Liver (tissue), 9 donors: ENCODE results near the gene ACTN3. TPM values are rescaled to one million over a fixed set of nuclear protein-coding genes. Genes with fewer than 3 reads are reported as not detected.
"Not testable (repeated sequence)": the region's sequence is repeated elsewhere in the genome, so short reads cannot be mapped to it uniquely, and the experiment has no call there.

Experiments used
- DNase-seq: peaks from one replicate; pipeline ENCODE4 v3.0.0-alpha.2; 2017; ENCODE audit warnings: low spot score
- H3K27ac ChIP-seq, 2 donors: one replicate each; pipeline ENCODE4 v1.7.0; 2013; ENCODE audit warnings: inconsistent platforms in 2 of 2, low read length in 2 of 2, control low read depth in 1 of 2, low read depth in 1 of 2, mild to moderate bottlenecking in 1 of 2
- H3K27me3 ChIP-seq, 4 donors: one replicate each; pipeline versions ENCODE4 v1.6.1 to v1.7.0; 2013; ENCODE audit warnings: low read length in 3 of 4, inconsistent platforms in 1 of 4, mild to moderate bottlenecking in 1 of 4, moderate library complexity in 1 of 4; ENCODE audit not compliant: control insufficient read depth in 4 of 4, insufficient read depth in 4 of 4
- H3K36me3 ChIP-seq, 4 donors: one replicate each; pipeline versions ENCODE4 v1.6.1 to v1.7.0; 2013; ENCODE audit warnings: low read length in 3 of 4, mild to moderate bottlenecking in 3 of 4, low read depth in 1 of 4, moderate library complexity in 1 of 4; ENCODE audit not compliant: control insufficient read depth in 4 of 4, insufficient read depth in 3 of 4
- H3K4me1 ChIP-seq, 4 donors: one replicate each; pipeline versions ENCODE4 v1.6.1 to v1.7.0; 2013; ENCODE audit warnings: low read length in 3 of 4, mild to moderate bottlenecking in 3 of 4, moderate library complexity in 1 of 4; ENCODE audit not compliant: control insufficient read depth in 4 of 4, insufficient read depth in 4 of 4
- H3K4me3 ChIP-seq, 3 donors: one replicate each; pipeline versions ENCODE4 v1.6.1 to v1.7.0; 2013; ENCODE audit warnings: low read length in 3 of 3, control low read depth in 1 of 3, low read depth in 1 of 3, mild to moderate bottlenecking in 1 of 3
- H3K9ac ChIP-seq, 2 donors: one replicate each; pipeline ENCODE4 v1.7.0; 2013; ENCODE audit warnings: low read length in 2 of 2, mild to moderate bottlenecking in 2 of 2, moderate library complexity in 2 of 2, control low read depth in 1 of 2, low read depth in 1 of 2
- H3K9me3 ChIP-seq, 4 donors: one replicate each; pipeline versions ENCODE4 v1.6.1 to v1.7.0; 2013; ENCODE audit warnings: low read length in 3 of 4; ENCODE audit not compliant: control insufficient read depth in 4 of 4
- EGR1 ChIP-seq, 2 donors: IDR thresholded peaks; 2 replicates each; pipeline ENCODE4 v1.6.1; 2016 to 2018; ENCODE audit warnings: antibody characterized with exemption in 2 of 2, low read depth in 2 of 2
- FOXA1 ChIP-seq: IDR thresholded peaks from 2 replicates; pipeline ENCODE4 v1.6.1; 2016; ENCODE audit warnings: antibody characterized with exemption
- FOXA2 ChIP-seq: IDR thresholded peaks from 2 replicates; pipeline ENCODE4 v1.6.1; 2016; ENCODE audit warnings: antibody characterized with exemption
- GABPA ChIP-seq, 2 donors: IDR thresholded peaks in 1 of 2; conservative IDR thresholded peaks in 1 of 2; 2 replicates each; pipeline ENCODE4 v1.6.1; 2016; ENCODE audit warnings: antibody characterized with exemption in 2 of 2, mild to moderate bottlenecking in 1 of 2, moderate library complexity in 1 of 2
- HNF4A ChIP-seq, 2 donors: conservative IDR thresholded peaks; 2 replicates each; pipeline ENCODE4 v1.6.1; 2016; ENCODE audit warnings: antibody characterized with exemption in 2 of 2, mild to moderate bottlenecking in 2 of 2
- HNF4G ChIP-seq: IDR thresholded peaks from 2 replicates; pipeline ENCODE4 v1.6.1; 2016; ENCODE audit warnings: antibody characterized with exemption
- JUND ChIP-seq, 2 donors: IDR thresholded peaks; 2 replicates each; pipeline ENCODE4 v1.6.1; 2016; ENCODE audit warnings: antibody characterized with exemption in 2 of 2
- NR2F2 ChIP-seq: IDR thresholded peaks from 2 replicates; pipeline ENCODE4 v1.6.1; 2016; ENCODE audit warnings: antibody characterized with exemption
- RAD21 ChIP-seq, 2 donors: IDR thresholded peaks; 2 replicates each; pipeline ENCODE4 v1.6.1; 2016; ENCODE audit warnings: antibody characterized with exemption in 2 of 2, mild to moderate bottlenecking in 2 of 2
- RXRA ChIP-seq, 2 donors: IDR thresholded peaks; 2 replicates each; pipeline ENCODE4 v1.6.1; 2017 to 2018; ENCODE audit warnings: antibody characterized with exemption in 2 of 2, mild to moderate bottlenecking in 1 of 2
- SP1 ChIP-seq: IDR thresholded peaks from 2 replicates; pipeline ENCODE4 v1.6.1; 2018; ENCODE audit warnings: antibody characterized with exemption, mild to moderate bottlenecking
- TAF1 ChIP-seq: conservative IDR thresholded peaks from 2 replicates; pipeline ENCODE4 v1.6.1; 2016; ENCODE audit warnings: antibody characterized with exemption, mild to moderate bottlenecking
- YY1 ChIP-seq: IDR thresholded peaks from 2 replicates; pipeline ENCODE4 v1.6.1; 2016; ENCODE audit warnings: antibody characterized with exemption, mild to moderate bottlenecking
- WGBS: extraction: QIAGEN DNeasy Blood & Tissue Kit; methylation state at CpG from one replicate; pipeline ENCODE4 v1.1.7; 2013; 5-methylcytosine and 5-hydroxymethylcytosine counted together
- polyA plus RNA-seq, 2 donors: library from polyadenylated mRNA; stranded (reverse) in 1 of 2; unstranded in 1 of 2; fragments of 200-250 nt in 1 of 2; fragments of >200 nt in 1 of 2; fragmentation: Nextera tagmentation in 1 of 2; extraction: Ambion mirVana in 1 of 2; gene quantifications; one replicate each; pipeline versions ENCODE4 v1.2.1 to v1.2.3, GENCODE V29; 2013 to 2015
- total RNA-seq, 2 donors: library from RNA; depleted of rRNA; stranded (reverse); fragments of >200 nt; gene quantifications; one replicate each; pipeline ENCODE4 v1.2.3, GENCODE V29; 2014
- TF ChIP-seq, protein P1 (sequence below): IDR thresholded peaks from 2 replicates; pipeline ENCODE4 v1.6.1; 2016; ENCODE audit warnings: antibody characterized with exemption
- TF ChIP-seq, protein P2 (sequence below): fragments of 150-350 bp; IDR thresholded peaks from 2 replicates; pipeline ENCODE4 v1.5.1; 2017; ENCODE audit warnings: improper control_type of control experiment, low read depth, low read length; ENCODE audit not compliant: missing input control
- TF ChIP-seq, protein P3 (sequence below): IDR thresholded peaks from 2 replicates; pipeline ENCODE4 v1.6.1; 2016; ENCODE audit warnings: antibody characterized with exemption
- TF ChIP-seq, protein P4 (sequence below): IDR thresholded peaks from 2 replicates; pipeline ENCODE4 v1.6.1; 2016; ENCODE audit warnings: antibody characterized with exemption, mild to moderate bottlenecking
- TF ChIP-seq, protein P5 (sequence below): IDR thresholded peaks from 2 replicates; pipeline ENCODE4 v1.6.1; 2016; ENCODE audit warnings: antibody characterized with exemption
- donor health status: healthy.
- donor health status: healthy.
- donor health status: healthy.
- donor health status: healthy.
- donor health status: healthy.

ACTN3 gene
- total and polyA plus RNA-seq, 4 donors = not detected

DNA sequence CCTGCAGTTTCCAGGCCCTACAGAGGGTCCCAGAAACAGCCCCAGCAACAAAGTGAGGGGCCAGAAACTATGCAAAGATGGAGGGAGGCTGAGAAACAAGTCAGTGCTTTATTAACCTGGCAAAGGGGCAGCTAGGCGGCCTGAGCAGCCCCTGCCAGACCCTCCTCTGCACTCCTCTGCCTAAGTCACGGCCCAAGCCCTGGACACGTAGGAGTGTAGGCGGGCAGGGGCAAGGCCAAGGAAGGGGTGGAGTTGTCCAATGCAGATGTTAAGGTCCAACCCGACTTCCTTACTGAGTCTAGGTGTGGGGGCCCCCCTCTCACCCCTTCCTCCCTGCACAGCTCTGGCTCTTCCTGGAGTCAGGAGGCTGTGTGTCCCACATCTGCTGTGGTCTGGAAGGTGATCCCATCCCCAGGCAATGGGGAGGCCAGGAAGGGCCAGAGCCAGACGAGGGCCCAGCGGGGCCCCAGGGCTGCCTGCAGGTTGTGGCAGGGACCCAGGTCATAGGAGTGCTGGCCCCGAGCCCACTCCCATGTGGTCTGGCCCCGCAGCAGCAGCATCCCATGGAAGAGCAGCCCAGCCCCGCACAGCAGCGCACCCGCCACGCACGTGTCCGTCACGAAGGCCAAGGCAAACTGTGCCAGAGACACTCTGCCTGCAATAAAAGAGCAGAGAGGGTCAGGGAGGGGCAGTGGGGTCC lies 7.4 kb upstream of the ACTN3 start:
- Histone ChIP-seq H3K4me1 (peaks cover 0 to 8% (median 0%) of the 10 kb centered on the region in 4 donors), H3K36me3 (peaks cover 2 to 29% (median 4%) of the 10 kb centered on the region in 4 donors), H3K9me3 (no peaks in the 10 kb centered on the region), H3K4me3 (no peak overlapping the region), H3K27me3 (no peaks in the 10 kb centered on the region), H3K9ac (no peak overlapping the region), H3K27ac (no peak overlapping the region)
- DNase-seq = no peak
- TF ChIP-seq, protein P1, sequence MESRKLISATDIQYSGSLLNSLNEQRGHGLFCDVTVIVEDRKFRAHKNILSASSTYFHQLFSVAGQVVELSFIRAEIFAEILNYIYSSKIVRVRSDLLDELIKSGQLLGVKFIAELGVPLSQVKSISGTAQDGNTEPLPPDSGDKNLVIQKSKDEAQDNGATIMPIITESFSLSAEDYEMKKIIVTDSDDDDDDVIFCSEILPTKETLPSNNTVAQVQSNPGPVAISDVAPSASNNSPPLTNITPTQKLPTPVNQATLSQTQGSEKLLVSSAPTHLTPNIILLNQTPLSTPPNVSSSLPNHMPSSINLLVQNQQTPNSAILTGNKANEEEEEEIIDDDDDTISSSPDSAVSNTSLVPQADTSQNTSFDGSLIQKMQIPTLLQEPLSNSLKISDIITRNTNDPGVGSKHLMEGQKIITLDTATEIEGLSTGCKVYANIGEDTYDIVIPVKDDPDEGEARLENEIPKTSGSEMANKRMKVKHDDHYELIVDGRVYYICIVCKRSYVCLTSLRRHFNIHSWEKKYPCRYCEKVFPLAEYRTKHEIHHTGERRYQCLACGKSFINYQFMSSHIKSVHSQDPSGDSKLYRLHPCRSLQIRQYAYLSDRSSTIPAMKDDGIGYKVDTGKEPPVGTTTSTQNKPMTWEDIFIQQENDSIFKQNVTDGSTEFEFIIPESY = no peak
- no peak for TF ChIP-seq YY1
- WGBS = 93% methylated on average over 16 of the region's 16 CpGs

DNA sequence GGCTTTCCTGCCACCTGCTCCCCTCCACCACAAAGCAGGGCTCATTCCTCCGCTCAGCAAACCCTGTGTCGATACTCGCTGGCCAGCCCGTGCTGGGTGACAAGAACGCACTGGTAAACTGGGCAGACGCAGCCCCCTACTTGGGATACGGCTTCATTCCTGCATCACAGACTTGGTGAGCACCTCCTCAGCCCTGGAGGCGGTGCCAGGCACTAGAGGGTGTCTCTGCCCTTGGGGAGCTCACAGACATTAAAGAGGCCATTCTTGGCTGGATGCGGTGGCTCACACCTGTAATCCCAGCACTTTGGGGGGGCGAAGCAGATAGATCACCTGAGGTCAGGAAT lies 6.9 kb upstream of the ACTN3 start:
- 98% methylated on average over 10 of the region's 10 CpGs for WGBS
- no peak overlapping the region for H3K4me3 ChIP-seq
- H3K36me3 ChIP-seq = peaks cover 2 to 29% (median 4%) of the 10 kb centered on the region in 4 donors
- no peak overlapping the region for H3K27ac ChIP-seq
- TF ChIP-seq YY1 (no peak), RAD21 (IDR thresholded peaks at IDR 0.05) (no peak), TAF1 (no peak), HNF4A (conservative IDR thresholded peaks at IDR 0.05) (no peak), NR2F2 (no peak), SP1 (no peak), GABPA (IDR thresholded peaks at IDR 0.05 in 1 of 2, conservative IDR thresholded peaks at IDR 0.05 in 1 of 2) (no peak), FOXA2 (no peak), RXRA (IDR thresholded peaks at IDR 0.05) (no peak), HNF4G (no peak), JUND (IDR thresholded peaks at IDR 0.05) (no peak), EGR1 (IDR thresholded peaks at IDR 0.05; ENCODE audit: low read depth in 2 of 2) (no peak), FOXA1 (no peak)
- TF ChIP-seq, protein P2, sequence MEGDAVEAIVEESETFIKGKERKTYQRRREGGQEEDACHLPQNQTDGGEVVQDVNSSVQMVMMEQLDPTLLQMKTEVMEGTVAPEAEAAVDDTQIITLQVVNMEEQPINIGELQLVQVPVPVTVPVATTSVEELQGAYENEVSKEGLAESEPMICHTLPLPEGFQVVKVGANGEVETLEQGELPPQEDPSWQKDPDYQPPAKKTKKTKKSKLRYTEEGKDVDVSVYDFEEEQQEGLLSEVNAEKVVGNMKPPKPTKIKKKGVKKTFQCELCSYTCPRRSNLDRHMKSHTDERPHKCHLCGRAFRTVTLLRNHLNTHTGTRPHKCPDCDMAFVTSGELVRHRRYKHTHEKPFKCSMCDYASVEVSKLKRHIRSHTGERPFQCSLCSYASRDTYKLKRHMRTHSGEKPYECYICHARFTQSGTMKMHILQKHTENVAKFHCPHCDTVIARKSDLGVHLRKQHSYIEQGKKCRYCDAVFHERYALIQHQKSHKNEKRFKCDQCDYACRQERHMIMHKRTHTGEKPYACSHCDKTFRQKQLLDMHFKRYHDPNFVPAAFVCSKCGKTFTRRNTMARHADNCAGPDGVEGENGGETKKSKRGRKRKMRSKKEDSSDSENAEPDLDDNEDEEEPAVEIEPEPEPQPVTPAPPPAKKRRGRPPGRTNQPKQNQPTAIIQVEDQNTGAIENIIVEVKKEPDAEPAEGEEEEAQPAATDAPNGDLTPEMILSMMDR = no peak
- TF ChIP-seq, protein P3, sequence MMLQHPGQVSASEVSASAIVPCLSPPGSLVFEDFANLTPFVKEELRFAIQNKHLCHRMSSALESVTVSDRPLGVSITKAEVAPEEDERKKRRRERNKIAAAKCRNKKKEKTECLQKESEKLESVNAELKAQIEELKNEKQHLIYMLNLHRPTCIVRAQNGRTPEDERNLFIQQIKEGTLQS = no peak
- TF ChIP-seq, protein P1 = no peak
- TF ChIP-seq, protein P4, sequence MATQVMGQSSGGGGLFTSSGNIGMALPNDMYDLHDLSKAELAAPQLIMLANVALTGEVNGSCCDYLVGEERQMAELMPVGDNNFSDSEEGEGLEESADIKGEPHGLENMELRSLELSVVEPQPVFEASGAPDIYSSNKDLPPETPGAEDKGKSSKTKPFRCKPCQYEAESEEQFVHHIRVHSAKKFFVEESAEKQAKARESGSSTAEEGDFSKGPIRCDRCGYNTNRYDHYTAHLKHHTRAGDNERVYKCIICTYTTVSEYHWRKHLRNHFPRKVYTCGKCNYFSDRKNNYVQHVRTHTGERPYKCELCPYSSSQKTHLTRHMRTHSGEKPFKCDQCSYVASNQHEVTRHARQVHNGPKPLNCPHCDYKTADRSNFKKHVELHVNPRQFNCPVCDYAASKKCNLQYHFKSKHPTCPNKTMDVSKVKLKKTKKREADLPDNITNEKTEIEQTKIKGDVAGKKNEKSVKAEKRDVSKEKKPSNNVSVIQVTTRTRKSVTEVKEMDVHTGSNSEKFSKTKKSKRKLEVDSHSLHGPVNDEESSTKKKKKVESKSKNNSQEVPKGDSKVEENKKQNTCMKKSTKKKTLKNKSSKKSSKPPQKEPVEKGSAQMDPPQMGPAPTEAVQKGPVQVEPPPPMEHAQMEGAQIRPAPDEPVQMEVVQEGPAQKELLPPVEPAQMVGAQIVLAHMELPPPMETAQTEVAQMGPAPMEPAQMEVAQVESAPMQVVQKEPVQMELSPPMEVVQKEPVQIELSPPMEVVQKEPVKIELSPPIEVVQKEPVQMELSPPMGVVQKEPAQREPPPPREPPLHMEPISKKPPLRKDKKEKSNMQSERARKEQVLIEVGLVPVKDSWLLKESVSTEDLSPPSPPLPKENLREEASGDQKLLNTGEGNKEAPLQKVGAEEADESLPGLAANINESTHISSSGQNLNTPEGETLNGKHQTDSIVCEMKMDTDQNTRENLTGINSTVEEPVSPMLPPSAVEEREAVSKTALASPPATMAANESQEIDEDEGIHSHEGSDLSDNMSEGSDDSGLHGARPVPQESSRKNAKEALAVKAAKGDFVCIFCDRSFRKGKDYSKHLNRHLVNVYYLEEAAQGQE = no peak
- TF ChIP-seq, protein P5, sequence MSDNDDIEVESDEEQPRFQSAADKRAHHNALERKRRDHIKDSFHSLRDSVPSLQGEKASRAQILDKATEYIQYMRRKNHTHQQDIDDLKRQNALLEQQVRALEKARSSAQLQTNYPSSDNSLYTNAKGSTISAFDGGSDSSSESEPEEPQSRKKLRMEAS = no peak
- H3K27me3 ChIP-seq = no peaks in the 10 kb centered on the region
- no peaks in the 10 kb centered on the region for H3K9me3 ChIP-seq
- no peak for DNase-seq
- peaks cover 0 to 8% (median 0%) of the 10 kb centered on the region in 4 donors for H3K4me1 ChIP-seq
- no peak overlapping the region for H3K9ac ChIP-seq

DNA sequence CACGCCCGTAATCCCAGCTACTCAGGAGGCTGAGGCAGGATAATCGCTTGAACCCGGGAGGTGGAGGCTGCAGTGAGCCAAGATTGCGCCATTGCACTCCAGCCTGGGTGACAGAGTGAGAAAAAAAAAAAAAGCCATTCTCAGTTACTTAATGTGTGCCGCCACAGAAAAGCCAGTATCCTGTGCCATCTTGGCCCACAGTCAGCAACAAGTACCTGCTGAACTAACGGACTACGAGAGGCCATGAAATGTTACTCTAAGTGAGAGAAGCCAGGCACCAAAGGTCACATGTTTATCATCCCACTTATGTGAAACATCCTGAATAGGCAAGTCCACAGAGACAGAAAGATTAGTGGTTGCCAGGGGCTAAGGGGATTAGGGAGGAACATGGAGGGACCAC lies 6.1 kb upstream of the ACTN3 start:
- peaks cover 2 to 29% (median 4%) of the 10 kb centered on the region in 4 donors for H3K36me3 ChIP-seq
- H3K4me3 ChIP-seq, H3K9ac ChIP-seq, H3K27me3 ChIP-seq, DNase-seq, H3K9me3 ChIP-seq, H3K27ac ChIP-seq: not testable (repeated sequence)
- peaks cover 3 to 12% (median 4%) of the 10 kb centered on the region in 4 donors for H3K4me1 ChIP-seq
- WGBS = 58% methylated on average over 8 of the region's 8 CpGs
